Uterus (tissue), 4 donors: Measurements from ENCODE around the gene PRRC1. TPM values are rescaled to one million over a fixed set of nuclear protein-coding genes. Genes with fewer than 3 reads are reported as not detected.
"Not testable (repeated sequence)": the region's sequence is repeated elsewhere in the genome, so short reads cannot be mapped to it uniquely, and the experiment has no call there.

Experiments used
- DNase-seq, 2 donors: peaks; one replicate each; pipeline ENCODE4 v3.0.0-alpha.2; 2019 to 2020
- H3K27ac ChIP-seq, 2 donors: fragments of 200-600 bp; sonication (generic); 1 replicate in 1 of 2; 2 replicates in 1 of 2; pipeline ENCODE4 v1.5.1; 2016 to 2018
- H3K27me3 ChIP-seq, 2 donors: fragments of 200-600 bp; sonication (generic); one replicate each; pipeline ENCODE4 v1.5.1; 2018 to 2019; ENCODE audit warnings: control low read depth in 1 of 2
- H3K36me3 ChIP-seq, 2 donors: fragments of 200-600 bp; sonication (generic); one replicate each; pipeline ENCODE4 v1.5.1; 2019; ENCODE audit warnings: control low read depth in 1 of 2
- H3K4me1 ChIP-seq, 2 donors: fragments of 200-600 bp; sonication (generic); one replicate each; pipeline ENCODE4 v1.5.1; 2018 to 2019; ENCODE audit warnings: control low read depth in 1 of 2
- H3K4me3 ChIP-seq, 2 donors: fragments of 200-600 bp; sonication (generic); 1 replicate in 1 of 2; 2 replicates in 1 of 2; pipeline ENCODE4 v1.5.1; 2018 to 2019; ENCODE audit warnings: mild to moderate bottlenecking in 1 of 2
- H3K9me3 ChIP-seq, 2 donors: fragments of 200-600 bp; sonication (generic); one replicate each; pipeline ENCODE4 v1.5.1; 2019; ENCODE audit warnings: control low read depth in 1 of 2
- POLR2A ChIP-seq, 2 donors: fragments of 450-650 bp; IDR thresholded peaks; one replicate each; pipeline ENCODE4 v1.6.1; 2016; ENCODE audit warnings: antibody characterized with exemption in 2 of 2, mild to moderate bottlenecking in 1 of 2, moderate library complexity in 1 of 2
- intact Hi-C: fragments of 100-400 bp; cut with DNase I; formaldehyde crosslinking; loops from one replicate; pipeline ENCODE4 v1.15.1; 2023; ENCODE audit warnings: low total_unique reads
- total RNA-seq, 4 donors: library from RNA; depleted of rRNA in 3 of 4; stranded (reverse); fragments of >200 nt in 3 of 4; gene quantifications; one replicate each; pipeline versions ENCODE4 v1.1.0 to v1.2.4, GENCODE V29; 2014 to 2023
- TF ChIP-seq, protein P1 (sequence below), 4 experiments: fragments of 200-600 bp in 2 of 4; fragments of 450-650 bp in 2 of 4; sonication (generic) in 2 of 4; IDR thresholded peaks; one replicate each; pipeline ENCODE4 v1.5.1; 2016 to 2019; ENCODE audit warnings: antibody characterized with exemption in 4 of 4, mild to moderate bottlenecking in 2 of 4, moderate library complexity in 1 of 4
- donor health status: DM: yes; HTN: yes; CAD: no.

PRRC1 gene
- total RNA-seq, 4 donors from 2014 or later: 32.9 to 109 (median 77.3) TPM

GRCh38 chr5:127519527-127519926 is 2.1 kb downstream of the PRRC1 start:
- Histone ChIP-seq H3K27ac (no peak overlapping the region), H3K9me3 (no peaks in the 10 kb centered on the region), H3K4me3 (no peak overlapping the region), H3K27me3 (no peaks in the 10 kb centered on the region), H3K36me3 (no peaks in the 10 kb centered on the region), H3K4me1 (peaks cover 0 to 7% of the 10 kb centered on the region in 2 donors)
- TF ChIP-seq, protein P1, sequence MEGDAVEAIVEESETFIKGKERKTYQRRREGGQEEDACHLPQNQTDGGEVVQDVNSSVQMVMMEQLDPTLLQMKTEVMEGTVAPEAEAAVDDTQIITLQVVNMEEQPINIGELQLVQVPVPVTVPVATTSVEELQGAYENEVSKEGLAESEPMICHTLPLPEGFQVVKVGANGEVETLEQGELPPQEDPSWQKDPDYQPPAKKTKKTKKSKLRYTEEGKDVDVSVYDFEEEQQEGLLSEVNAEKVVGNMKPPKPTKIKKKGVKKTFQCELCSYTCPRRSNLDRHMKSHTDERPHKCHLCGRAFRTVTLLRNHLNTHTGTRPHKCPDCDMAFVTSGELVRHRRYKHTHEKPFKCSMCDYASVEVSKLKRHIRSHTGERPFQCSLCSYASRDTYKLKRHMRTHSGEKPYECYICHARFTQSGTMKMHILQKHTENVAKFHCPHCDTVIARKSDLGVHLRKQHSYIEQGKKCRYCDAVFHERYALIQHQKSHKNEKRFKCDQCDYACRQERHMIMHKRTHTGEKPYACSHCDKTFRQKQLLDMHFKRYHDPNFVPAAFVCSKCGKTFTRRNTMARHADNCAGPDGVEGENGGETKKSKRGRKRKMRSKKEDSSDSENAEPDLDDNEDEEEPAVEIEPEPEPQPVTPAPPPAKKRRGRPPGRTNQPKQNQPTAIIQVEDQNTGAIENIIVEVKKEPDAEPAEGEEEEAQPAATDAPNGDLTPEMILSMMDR (IDR thresholded peaks at IDR 0.05): no peak
- TF ChIP-seq POLR2A (IDR thresholded peaks at IDR 0.05): no peak
- no peak for DNase-seq
- intact Hi-C loops: no loop called here

- intact Hi-C loops: no loop called here
- Histone ChIP-seq H3K4me3 (no peak overlapping the region), H3K36me3 (no peaks in the 10 kb centered on the region), H3K4me1 (peaks cover 0 to 7% of the 10 kb centered on the region in 2 donors), H3K9me3 (no peaks in the 10 kb centered on the region), H3K27me3 (no peaks in the 10 kb centered on the region), H3K27ac (no peak overlapping the region)
- no peak for DNase-seq
- no peak for TF ChIP-seq POLR2A (IDR thresholded peaks at IDR 0.05)
Measured at GRCh38 chr5:127521138-127521770, 3.8 kb downstream of the PRRC1 start.

GRCh38 chr5:127525181-127525580 is 7.7 kb downstream of the PRRC1 start:
- no peaks in the 10 kb centered on the region for H3K4me1 ChIP-seq
- H3K9me3 ChIP-seq: no peaks in the 10 kb centered on the region
- no peak for TF ChIP-seq POLR2A (IDR thresholded peaks at IDR 0.05)
- TF ChIP-seq, protein P1 (IDR thresholded peaks at IDR 0.05): no peak
- no peaks in the 10 kb centered on the region for H3K27me3 ChIP-seq
- no peak overlapping the region for H3K4me3 ChIP-seq
- no peaks in the 10 kb centered on the region for H3K36me3 ChIP-seq
- no peak for DNase-seq
- intact Hi-C loops: no loop called here
- no peak overlapping the region for H3K27ac ChIP-seq

DNA sequence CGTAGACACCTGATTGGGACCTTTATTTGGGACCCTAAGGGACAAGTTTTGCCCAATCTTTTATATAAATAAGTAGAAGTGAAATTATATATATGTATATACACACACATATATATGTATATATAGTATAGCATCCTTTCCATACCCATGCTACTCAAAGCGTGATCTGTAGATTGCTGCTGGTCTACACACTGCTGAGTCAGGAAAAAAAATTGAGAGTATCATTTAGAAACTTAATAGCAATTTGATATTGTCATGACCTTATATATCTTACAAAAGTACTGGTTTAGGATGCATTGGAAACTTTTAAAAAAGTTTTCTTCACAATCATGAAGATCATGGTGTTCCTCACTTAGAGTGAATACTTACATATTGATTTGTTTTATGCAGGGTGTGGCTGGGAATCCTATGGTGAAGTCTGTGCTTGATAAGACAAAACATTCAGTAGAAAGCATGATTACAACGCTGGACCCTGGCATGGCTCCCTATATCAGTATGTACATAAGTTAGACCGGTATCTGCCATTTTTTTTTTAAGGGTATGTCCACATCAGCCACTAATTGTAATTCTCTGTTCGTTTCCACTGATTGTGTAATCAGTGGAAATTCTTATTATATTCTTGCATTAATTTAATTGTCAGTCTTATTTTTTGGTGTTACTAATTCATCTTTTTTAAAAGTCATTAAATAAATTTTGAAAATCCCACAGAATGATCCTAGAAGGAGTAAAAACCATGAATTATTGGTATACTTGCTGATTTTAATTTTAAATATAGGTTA is 12.7 kb downstream of the PRRC1 start:
- no peaks in the 10 kb centered on the region for H3K4me1 ChIP-seq
- H3K36me3 ChIP-seq: no peaks in the 10 kb centered on the region
- no peaks in the 10 kb centered on the region for H3K9me3 ChIP-seq
- no peaks in the 10 kb centered on the region for H3K27me3 ChIP-seq
- no peak for DNase-seq
- intact Hi-C loops: no loop called here
- TF ChIP-seq POLR2A (IDR thresholded peaks at IDR 0.05): no peak
- TF ChIP-seq, protein P1 (IDR thresholded peaks at IDR 0.05): no peak
- no peak overlapping the region for H3K27ac ChIP-seq
- H3K4me3 ChIP-seq: no peak overlapping the region

GRCh38 chr5:127536687-127537086 is 19.2 kb downstream of the PRRC1 start:
- Histone ChIP-seq H3K36me3 (peaks cover 0 to 1% of the 10 kb centered on the region in 2 donors), H3K4me3 (no peak overlapping the region), H3K27ac (no peak overlapping the region), H3K4me1 (no peaks in the 10 kb centered on the region), H3K27me3 (no peaks in the 10 kb centered on the region), H3K9me3 (no peaks in the 10 kb centered on the region)
- no peak for TF ChIP-seq POLR2A (IDR thresholded peaks at IDR 0.05)
- TF ChIP-seq, protein P1 (IDR thresholded peaks at IDR 0.05): no peak
- DNase-seq: no peak
- intact Hi-C loops: no loop called here

DNA sequence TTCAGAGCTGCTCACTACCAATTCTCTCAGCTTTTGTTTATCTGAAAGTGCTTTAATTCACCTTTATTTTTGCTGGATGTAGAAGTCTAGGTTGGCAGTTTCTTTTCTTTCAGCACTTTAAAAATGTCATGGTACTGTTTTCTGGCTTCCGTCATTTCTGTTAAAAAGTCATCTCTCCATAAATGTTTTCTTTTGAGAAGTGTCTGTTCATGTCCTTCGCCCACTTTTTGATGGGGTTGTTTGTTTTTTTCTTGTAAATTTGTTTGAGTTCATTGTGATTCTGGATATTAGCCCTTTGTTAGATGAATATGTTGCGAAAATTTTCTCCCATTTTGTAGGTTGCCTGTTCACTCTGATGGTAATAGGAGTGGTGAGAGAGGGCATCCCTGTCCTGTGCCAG is 23.1 kb downstream of the PRRC1 start:
- H3K27me3 ChIP-seq, DNase-seq, H3K4me1 ChIP-seq, H3K9me3 ChIP-seq, intact Hi-C loops, H3K4me3 ChIP-seq, H3K27ac ChIP-seq, H3K36me3 ChIP-seq: not testable (repeated sequence)

DNA sequence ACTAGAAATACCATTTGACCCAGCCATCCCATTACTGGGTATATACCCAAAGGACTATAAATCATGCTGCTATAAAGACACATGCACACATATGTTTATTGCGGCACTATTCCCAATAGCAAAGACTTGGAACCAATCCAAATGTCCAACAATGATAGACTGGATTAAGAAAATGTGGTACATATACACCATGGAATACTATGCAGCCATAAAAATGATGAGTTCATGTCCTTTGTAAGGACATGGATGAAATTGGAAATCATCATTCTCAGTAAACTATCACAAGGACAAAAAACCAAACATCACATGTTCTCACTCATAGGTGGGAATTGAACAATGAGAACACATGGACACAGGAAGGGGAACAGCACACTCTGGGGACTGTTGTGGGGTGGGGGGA is 27.8 kb downstream of the PRRC1 start:
- H3K4me1 ChIP-seq, H3K4me3 ChIP-seq, intact Hi-C loops, H3K9me3 ChIP-seq, H3K27me3 ChIP-seq, H3K36me3 ChIP-seq, H3K27ac ChIP-seq, DNase-seq: not testable (repeated sequence)
